DND-41 (cell line): Measurements from ENCODE around the gene HLCS.

Experiments used
- ATAC-seq: fragments of 200-7000 bp; cut with Tn5 transposase; 3 replicates; pipeline ENCODE4 v1.9.1; 2021; ENCODE audit warnings: low read depth; ENCODE audit not compliant: insufficient read depth
- DNase-seq: peaks from one replicate; pipeline ENCODE4 v3.0.0-alpha.2; 2020
- H2AFZ ChIP-seq: 2 replicates; pipeline ENCODE4 v1.6.0; 2012; ENCODE audit warnings: low read depth, low read length
- H3K27ac ChIP-seq: 2 replicates; pipeline ENCODE4 v1.5.1; 2012; ENCODE audit warnings: low read length, inconsistent platforms
- H3K27me3 ChIP-seq: fragments of 200-600 bp; sonication (generic); 2 replicates; pipeline ENCODE4 v1.6.0; 2012; ENCODE audit warnings: low read length, mild to moderate bottlenecking, inconsistent platforms; ENCODE audit not compliant: insufficient read depth, poor library complexity
- H3K36me3 ChIP-seq: 2 replicates; pipeline ENCODE4 v1.5.1; 2012; ENCODE audit warnings: low read length, inconsistent platforms; ENCODE audit not compliant: insufficient read depth
- H3K4me1 ChIP-seq: 2 replicates; pipeline ENCODE4 v1.5.1; 2012; ENCODE audit warnings: mild to moderate bottlenecking, low read length; ENCODE audit not compliant: insufficient read depth
- H3K4me2 ChIP-seq: 2 replicates; pipeline ENCODE4 v1.6.0; 2012; ENCODE audit warnings: mild to moderate bottlenecking, moderate library complexity, low read length, inconsistent platforms; ENCODE audit not compliant: insufficient read depth
- H3K4me3 ChIP-seq, 2 experiments: fragments of 200-600 bp in 1 of 2; shearing (Covaris generic) in 1 of 2; 2 replicates each; pipeline ENCODE4 v1.5.1; 2012 to 2016; ENCODE audit warnings: inconsistent platforms in 2 of 2, low read length in 2 of 2, mild to moderate bottlenecking in 2 of 2, low read depth in 1 of 2, moderate library complexity in 1 of 2
- H3K79me2 ChIP-seq: 2 replicates; pipeline ENCODE4 v1.6.0; 2012; ENCODE audit warnings: low read length, inconsistent platforms; ENCODE audit not compliant: insufficient read depth
- H3K9ac ChIP-seq: 2 replicates; pipeline ENCODE4 v1.6.0; 2012; ENCODE audit warnings: low read depth, mild to moderate bottlenecking, inconsistent platforms, low read length, moderate library complexity
- H3K9me3 ChIP-seq: 2 replicates; pipeline ENCODE4 v1.5.1; 2012; ENCODE audit warnings: low read length, moderate library complexity, mild to moderate bottlenecking, inconsistent platforms; ENCODE audit not compliant: insufficient read depth, severe bottlenecking
- H4K20me1 ChIP-seq: 2 replicates; pipeline ENCODE4 v1.6.0; 2012; ENCODE audit warnings: low read length; ENCODE audit not compliant: insufficient read depth
- CTCF ChIP-seq: IDR thresholded peaks from 2 replicates; pipeline ENCODE4 v1.5.1; 2012; ENCODE audit warnings: borderline replicate concordance, low read length, moderate library complexity, mild to moderate bottlenecking; ENCODE audit not compliant: poor library complexity, severe bottlenecking; ENCODE audit errors: extremely low read depth
- EZH2 ChIP-seq: IDR thresholded peaks from 3 replicates; pipeline ENCODE4 v1.6.1; 2012; ENCODE audit warnings: borderline replicate concordance, low read depth, mild to moderate bottlenecking, moderate library complexity, low read length, inconsistent platforms; ENCODE audit not compliant: severe bottlenecking

HLCS gene

GRCh38 chr21:36821032-36821299 is 145.5 kb downstream of the HLCS start:
- Histone ChIP-seq H3K27me3 (no peaks in the 10 kb centered on the region), H3K4me2 (no peak overlapping the region), H4K20me1 (peaks cover 2% of the 10 kb centered on the region; the same call in 1 of the 2 replicates), H3K27ac (no peak overlapping the region), H3K9ac (no peak overlapping the region), H3K9me3 (no peaks in the 10 kb centered on the region), H2AFZ (no peak overlapping the region), H3K4me1 (peaks cover 25% of the 10 kb centered on the region), H3K36me3 (peaks cover 4% of the 10 kb centered on the region; the same call in 1 of the 2 replicates), H3K79me2 (no peaks in the 10 kb centered on the region), H3K4me3 (no peak overlapping the region)
- ATAC-seq (no peak), DNase-seq (no peak)
- TF ChIP-seq EZH2 (no peak), CTCF (no peak)

GRCh38 chr21:36820176-36821031 is 146.1 kb downstream of the HLCS start:
- Histone ChIP-seq H3K79me2 (no peaks in the 10 kb centered on the region), H3K9ac (no peak overlapping the region), H3K27me3 (no peaks in the 10 kb centered on the region), H3K4me3 (no peak overlapping the region), H4K20me1 (peaks cover 2% of the 10 kb centered on the region; the same call in 1 of the 2 replicates), H3K4me1 (peaks cover 26% of the 10 kb centered on the region), H3K36me3 (peaks cover 4% of the 10 kb centered on the region; the same call in 1 of the 2 replicates), H3K27ac (no peak overlapping the region), H3K9me3 (no peaks in the 10 kb centered on the region), H3K4me2 (no peak overlapping the region), H2AFZ (no peak overlapping the region)
- DNase-seq = peak; percentile 16
- ATAC-seq = no peak
- TF ChIP-seq EZH2 (no peak), CTCF (no peak)

GRCh38 chr21:36817732-36818450 is 148.6 kb downstream of the HLCS start:
- Histone ChIP-seq H3K79me2 (no peaks in the 10 kb centered on the region), H3K27me3 (no peaks in the 10 kb centered on the region), H2AFZ (no peak overlapping the region), H3K27ac (no peak overlapping the region; the same call in 1 of the 2 replicates), H3K4me1 (peaks cover 26% of the 10 kb centered on the region), H3K9me3 (no peaks in the 10 kb centered on the region), H3K4me3 (no peak overlapping the region), H3K36me3 (no peaks in the 10 kb centered on the region), H4K20me1 (peaks cover 2% of the 10 kb centered on the region; the same call in 1 of the 2 replicates), H3K4me2 (peak overlapping the region; percentile 55; the same call in 1 of the 2 replicates), H3K9ac (peak overlapping the region; percentile 11; the same call in 1 of the 2 replicates)
- DNase-seq = no peak
- no peak for ATAC-seq
- TF ChIP-seq EZH2 = no peak
- TF ChIP-seq CTCF = no peak
